GM19455 (cell line): ENCODE measurements around the gene BCL7C.
A peak's percentile ranks its signal among the peaks of the same experiment; 100 is the strongest.

Source experiments
- ATAC-seq: cut with Tn5 transposase; IDR thresholded peaks from one replicate; pipeline ENCODE4 v1.9.1; 2021; ENCODE audit not compliant: unreplicated experiment

Gene BCL7C

GRCh38 chr16:30922960-30923535, 29.2 kb upstream of the BCL7C start:
- peak; percentile 60 for ATAC-seq

GRCh38 chr16:30922420-30922959, 28.6 kb upstream of the BCL7C start:
- ATAC-seq, result peak; percentile 71

DNA sequence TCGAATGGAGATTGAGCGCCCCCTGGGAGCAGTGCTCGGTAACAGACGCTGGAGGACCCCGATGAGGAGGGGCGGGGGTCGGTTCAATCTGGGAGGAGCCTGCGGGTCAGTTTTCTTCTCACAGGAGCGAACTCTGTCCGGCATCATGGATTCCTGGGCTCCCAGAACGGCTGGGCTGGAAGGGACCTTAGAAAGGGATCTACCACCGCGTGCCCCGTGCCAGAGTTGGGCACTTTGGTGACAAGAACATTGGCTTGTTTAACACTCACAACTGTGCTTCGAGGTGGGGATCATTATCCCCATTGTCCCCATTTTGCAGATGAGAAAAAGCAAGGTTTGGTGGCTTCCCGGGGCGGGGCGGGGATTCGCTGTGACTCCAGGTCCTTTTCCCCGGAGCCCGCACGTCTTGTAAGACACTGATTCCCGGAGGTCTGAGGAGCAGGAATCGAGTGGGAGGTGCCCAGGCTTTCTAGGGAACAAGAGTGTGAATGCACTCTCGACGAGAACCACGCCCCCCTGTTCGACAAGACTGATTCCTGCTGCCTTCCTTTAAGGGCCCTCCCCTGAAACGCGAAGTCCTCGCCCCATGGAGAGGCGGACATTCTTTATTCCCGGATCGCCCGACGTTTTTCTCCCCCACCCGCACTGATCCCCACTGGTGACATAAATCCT, 28.0 kb upstream of the BCL7C start:
- no peak for ATAC-seq

GRCh38 chr16:30921459-30921747, 27.5 kb upstream of the BCL7C start:
- ATAC-seq, result no peak

DNA sequence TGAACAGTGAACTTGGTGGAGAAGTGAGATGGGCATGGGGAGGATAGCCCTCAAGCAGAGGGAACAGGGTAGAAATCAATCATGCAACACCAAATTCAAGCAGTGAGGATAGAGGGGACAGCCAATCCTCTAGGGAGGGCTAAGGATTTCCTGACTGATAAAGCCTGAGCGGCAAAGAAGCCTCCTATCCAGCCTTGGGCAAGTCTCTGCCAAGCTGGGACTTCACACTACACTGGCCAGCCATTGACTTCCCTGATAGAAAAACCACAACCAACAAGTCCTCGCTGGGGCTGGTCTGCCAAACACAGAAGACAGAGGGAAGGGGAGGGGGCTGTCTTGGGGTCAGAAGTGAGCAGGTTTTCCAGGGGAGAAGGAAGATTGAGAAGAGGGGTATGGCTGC, 27.0 kb upstream of the BCL7C start:
- no peak for ATAC-seq

DNA sequence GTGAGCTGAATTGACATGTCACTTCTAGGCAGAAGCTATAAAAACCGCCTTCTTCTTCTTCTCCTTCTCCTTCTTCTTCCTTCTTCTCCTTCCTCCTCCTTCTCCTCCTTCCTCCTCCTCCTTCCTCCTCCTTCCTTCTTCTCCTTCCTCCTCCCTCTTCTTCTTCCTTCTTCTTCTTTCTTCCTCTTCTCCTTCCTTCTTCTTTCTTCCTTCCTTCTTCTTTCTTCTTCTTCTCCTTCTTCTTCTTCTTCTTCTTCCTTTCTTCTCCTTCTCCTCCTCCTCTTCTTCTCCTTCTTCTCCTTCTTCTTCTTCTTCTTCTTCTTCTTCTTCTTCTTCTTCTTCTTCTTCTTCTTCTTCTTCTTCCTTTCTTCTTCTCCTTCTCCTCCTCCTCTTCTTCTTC, 24.7 kb upstream of the BCL7C start:
- no peak for ATAC-seq

- ATAC-seq, result no peak
These were observed 21.0 kb upstream of the BCL7C start for GRCh38 chr16:30914830-30915229.

DNA sequence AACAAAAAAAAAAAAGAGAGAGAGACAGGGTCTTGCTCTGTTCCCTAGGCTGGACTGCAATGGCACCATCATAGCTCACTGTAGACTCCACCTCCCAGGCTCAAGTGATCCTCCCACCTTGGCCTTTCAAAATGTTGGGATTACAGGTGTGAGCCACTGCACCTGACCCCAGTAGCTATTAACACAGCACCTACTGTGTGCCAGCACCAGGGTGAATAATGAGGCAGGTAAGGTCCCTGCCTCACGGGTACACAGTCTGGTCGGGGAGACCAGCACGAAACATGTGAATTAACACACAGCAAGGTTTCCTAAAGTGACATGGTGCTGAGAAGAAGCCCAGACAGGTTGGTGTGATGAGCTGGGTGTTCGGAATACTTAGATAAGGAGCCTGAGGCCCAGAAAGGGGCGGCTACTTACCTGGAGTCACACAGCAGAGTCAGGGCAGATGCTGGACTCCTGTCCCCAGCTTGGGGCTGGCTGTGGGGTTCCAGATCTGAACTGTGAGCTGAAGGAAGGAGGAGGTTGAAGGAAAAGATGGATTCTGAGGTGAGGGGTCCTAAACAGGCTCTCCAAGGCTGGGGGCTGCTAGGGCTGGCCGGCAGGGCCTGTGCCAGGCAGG, 19.0 kb upstream of the BCL7C start:
- no peak for ATAC-seq

- ATAC-seq, result no peak
These were observed 16.7 kb upstream of the BCL7C start for GRCh38 chr16:30910427-30911029.

DNA sequence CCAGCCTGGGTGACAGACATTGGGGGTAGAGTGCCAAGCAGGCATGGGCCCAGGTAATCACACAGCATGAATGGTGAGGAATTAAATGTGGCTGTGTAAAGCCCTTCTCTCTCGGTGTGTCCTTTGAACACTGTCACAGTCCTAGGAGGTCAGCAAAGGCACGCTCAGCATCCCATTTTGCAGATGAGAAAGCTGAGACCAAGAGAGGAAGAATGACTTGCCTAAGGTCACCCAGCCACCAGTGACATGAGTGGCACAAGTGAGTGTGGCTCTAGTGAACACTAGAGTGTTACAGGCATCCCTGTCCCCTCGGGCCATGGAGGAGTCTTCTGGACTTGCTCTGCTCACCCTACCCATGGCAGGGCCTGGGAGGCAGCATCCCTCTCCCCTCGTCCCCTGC, 13.2 kb upstream of the BCL7C start:
- no peak for ATAC-seq

DNA sequence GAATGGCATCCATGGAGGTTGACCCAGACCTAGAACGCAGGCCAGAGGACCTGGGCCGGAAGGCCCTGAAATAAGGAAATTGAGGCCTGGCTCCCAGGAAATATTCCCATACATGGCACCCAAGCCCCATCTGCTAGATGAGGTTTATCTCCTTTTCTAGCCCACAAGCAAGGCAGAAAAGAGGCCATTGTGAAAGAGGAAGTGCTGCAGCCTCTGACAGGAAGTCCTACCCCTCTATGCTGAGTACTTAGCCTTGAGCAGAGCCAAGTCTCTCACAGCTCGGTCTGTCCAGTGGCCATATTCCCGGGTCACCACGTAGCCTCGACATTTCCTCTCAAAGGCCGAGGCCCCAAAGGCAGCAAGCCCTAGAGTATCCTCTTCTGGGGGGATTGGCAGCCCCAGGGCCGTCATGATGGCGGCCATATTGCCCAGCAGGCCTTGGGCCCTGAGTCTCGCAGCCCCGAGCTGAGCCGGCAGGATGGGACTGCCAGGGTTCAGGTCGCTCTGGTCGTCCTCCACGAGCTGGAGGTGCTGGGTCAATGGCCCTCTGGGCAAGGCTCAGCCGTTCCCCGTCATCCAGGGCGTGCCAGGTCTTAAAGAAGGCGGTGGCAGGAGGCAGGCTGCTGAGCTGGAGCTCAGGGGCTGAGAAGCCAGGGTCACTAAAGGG, 10.4 kb upstream of the BCL7C start:
- ATAC-seq, result no peak

DNA sequence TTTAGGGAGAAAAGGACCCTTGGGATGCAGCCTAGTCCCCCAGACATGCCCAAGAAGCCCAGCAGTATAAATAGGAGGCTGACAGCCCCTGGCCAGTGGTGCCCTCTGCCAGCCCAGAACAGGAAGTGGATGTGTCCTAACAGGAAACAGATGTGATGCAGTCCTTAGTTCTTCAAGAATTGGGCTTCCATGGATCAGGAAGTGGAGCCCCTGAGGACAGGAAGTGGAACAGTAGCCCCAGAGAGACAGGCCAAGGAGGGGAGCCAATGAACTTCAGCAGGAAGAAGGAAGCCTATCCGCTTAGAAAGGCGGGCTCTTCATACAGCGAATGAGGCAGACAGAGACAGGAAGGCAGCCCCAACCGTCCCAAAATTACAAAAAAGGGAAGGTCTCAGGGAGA, 9.7 kb upstream of the BCL7C start:
- no peak for ATAC-seq

GRCh38 chr16:30903002-30903401, 9.1 kb upstream of the BCL7C start:
- no peak for ATAC-seq

GRCh38 chr16:30902029-30902972, 8.4 kb upstream of the BCL7C start:
- no peak for ATAC-seq

- ATAC-seq, result no peak
These were observed 7.5 kb upstream of the BCL7C start for GRCh38 chr16:30901201-30902028.

GRCh38 chr16:30900588-30900987, 6.7 kb upstream of the BCL7C start:
- no peak for ATAC-seq

- ATAC-seq, result no peak
These were observed 5.9 kb upstream of the BCL7C start for GRCh38 chr16:30899794-30900193.

GRCh38 chr16:30896889-30897733, 3.2 kb upstream of the BCL7C start:
- no peak for ATAC-seq
